GM19468 (cell line): Measurements from ENCODE around the gene RTN4R.
"Not testable (repeated sequence)": the region's sequence is repeated elsewhere in the genome, so short reads cannot be mapped to it uniquely, and the experiment has no call there.

Source experiments
- ATAC-seq: cut with Tn5 transposase; IDR thresholded peaks from one replicate; pipeline ENCODE4 v1.9.1; 2021; ENCODE audit warnings: mild to moderate bottlenecking, moderate library complexity, moderate number of reproducible peaks; ENCODE audit not compliant: unreplicated experiment; ENCODE audit errors: extremely low read depth

RTN4R gene

DNA sequence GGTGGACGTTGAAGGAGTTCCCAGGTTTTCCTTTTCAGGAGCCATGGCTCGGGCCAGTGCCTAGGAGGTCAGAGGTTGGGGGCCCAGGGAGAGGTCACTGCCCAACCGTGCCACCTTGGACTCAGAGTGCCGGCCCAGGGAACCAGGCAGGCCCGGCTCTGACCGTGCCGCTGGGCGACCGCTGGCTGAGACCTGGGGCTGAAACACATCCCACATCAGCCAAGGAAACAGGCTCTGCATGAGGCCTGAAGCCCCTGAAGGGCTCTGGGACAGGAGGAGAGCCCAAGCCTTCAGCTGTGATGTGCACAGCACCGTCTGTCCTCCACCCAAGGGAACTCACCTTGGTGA is 21.9 kb upstream of the RTN4R start:
- ATAC-seq: no peak

DNA sequence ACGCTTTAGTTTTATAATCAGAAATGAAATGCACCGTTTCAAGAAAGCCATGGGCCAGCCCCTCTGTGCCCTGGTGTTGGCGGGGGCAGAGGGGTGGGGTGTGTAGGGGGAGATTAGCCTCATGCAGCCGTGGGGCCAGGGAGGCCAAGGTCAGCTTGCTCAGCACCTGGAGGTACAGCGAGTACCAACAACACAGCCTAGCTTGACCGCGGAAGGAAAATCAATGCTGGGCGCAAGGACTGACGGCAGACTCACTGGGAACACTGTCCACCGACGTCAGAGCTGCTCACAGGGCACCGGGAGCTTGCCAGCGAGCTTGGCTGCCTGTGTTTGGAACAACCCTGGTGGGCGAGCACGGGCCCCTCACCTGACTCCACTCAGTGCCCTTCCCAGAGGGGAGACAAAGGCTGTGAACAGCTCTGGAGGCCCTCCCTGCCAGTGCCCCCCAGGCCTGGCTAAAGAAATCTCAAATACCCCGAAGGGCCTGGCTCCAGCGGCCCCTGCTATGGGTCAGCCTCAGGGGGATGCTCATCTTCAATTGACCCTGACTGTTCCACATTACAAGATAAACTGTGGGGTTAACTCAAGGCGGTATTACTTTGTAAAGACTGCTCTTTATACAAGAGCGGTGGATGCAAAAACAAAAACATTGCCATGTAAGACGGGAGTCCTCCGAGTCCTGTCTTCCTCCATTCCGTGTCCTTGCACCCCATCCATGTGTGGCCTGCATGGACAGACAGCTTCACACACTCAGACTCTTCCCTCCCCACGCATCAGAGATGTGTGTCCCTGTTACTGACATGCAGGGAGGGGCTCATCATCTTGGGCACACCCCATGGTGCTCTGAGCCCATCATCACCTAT is 21.3 kb upstream of the RTN4R start:
- not testable (repeated sequence) for ATAC-seq

DNA sequence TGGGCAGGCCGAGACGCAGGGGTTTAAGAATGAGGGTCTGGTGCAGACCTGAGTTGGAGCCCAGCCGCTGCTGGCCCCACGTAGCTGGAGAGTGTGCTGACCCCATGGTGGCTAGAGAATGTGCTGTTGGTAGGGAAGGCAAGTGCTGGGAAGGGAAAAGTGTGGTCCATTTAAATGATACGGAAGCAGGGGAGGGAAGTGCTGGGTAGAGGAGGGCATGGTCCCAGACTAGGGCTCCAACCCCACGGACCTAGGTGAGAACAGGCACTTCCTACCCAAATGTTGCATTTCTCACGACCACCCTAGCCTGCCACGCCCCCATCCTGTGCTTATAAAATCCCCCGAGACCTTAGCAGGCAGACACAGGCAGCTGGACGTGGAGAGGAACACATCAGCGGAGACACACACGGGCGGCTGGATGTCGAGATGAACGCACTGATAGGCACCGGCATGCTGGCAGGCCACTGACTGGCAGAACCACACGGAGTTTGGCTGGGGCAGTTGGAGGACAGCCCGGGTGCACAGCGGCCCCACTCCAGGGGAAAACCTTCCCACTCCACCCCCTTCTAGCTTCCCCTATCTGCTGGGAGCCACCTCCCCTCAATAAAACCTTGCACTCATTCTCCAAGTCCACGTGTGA is 18.8 kb upstream of the RTN4R start:
- not testable (repeated sequence) for ATAC-seq

DNA sequence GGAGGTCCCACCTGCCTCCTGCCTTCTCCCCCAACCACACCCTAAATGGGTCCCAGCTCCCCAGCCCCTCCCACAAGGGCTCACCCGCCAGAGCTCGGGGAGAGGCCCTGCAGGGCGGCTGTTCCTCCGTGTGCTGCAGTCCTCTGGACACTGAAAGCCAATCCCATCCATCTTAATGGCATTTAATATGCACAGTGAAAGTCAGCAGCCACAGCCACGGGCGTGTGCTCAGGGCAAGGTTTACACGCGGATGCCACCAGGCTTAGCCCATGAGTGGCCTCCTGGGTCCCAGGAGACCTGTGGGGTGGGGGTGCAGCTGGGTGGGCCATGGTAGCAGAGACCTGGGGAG is 18.2 kb upstream of the RTN4R start:
- not testable (repeated sequence) for ATAC-seq

DNA sequence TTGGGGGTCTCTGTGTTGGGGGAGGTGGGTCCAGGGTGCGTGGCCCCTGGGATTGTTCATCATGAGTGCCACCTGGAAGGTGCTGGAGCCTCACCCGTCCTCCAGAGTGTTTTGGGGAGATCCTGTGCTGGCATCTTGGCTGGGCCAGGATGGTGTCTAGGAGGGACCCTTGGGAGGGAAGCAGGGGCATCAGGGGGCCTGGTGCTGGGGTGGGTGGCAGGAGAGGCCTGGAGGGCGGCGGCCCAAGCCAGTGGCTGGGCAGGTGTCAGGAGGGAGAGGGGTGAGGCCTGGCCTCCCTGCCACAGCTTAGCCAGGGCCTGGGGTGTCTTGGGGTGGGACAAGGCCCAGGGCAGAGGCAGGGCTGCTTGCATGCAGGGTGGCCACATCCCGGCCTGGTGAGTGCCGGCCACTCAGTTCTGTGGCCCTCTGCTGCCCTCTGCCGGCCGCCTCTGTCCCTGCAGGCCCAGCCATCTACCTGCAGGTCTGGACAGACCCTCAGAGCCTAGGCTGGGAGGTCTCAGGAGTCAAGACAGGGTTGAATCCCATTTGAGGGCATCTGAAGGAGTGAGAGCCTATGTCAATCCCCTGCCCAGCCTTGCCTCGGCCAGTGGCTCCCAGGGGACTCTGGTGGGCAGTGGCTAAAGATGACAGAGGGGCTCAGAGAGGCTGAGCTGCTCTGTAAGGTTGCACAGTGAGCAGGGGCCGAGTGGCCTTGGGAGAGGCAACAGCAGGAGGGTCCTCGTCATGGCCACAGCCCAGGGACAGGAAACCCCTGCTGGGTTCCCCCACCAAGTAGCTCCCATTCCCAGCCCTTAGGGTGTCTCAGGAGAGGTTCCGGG is 17.6 kb upstream of the RTN4R start:
- not testable (repeated sequence) for ATAC-seq

DNA sequence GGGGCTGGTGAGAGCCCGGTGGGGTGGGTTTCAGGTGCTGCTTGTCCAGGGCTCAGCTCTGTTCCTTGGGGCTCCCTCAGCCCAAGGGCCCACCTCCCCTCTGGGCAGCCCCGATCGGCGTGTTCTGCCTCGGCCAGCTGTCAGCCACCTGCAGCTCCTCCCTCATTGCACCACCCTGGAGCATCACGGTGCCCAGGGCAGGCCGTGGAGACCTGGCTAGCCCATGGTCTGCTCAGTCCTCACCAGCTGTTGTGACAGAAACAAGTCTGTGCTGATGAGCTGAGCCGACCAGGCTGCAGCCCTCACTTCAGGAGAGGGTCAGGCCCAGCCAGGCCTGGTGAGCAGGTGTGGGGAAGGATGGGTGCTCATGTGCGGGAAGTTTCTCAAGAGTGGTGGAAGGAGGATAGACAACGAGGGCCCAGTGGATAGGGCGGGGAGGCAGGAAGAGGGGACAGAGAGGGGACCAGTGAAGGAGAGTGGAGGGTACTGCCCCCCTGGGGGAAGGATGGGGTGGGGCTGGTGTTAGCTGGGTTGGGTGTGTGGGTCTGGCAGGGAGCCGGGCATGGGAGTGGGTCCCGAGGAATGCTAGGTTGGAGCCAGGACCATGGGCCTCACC is 16.5 kb upstream of the RTN4R start:
- no peak for ATAC-seq

DNA sequence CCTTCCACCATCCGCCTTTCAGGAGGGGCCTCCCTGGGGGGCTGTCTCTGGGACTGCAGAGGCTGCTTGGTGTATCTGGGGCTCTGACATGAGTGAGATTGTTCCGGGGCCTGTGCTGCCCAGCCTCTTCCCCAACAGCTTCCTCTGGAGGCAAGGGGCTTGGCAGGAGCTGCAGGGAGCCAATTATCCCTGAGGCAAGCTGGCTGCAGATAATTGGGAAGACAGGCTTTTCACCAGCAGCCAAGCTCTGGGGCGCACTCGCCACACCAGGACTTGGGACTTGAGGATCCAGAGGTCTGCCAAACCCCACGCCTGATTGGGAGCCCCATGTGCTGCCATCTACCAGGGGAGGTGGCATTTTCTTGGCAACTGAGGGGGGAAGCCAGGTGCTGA is 15.6 kb upstream of the RTN4R start:
- ATAC-seq: no peak

DNA sequence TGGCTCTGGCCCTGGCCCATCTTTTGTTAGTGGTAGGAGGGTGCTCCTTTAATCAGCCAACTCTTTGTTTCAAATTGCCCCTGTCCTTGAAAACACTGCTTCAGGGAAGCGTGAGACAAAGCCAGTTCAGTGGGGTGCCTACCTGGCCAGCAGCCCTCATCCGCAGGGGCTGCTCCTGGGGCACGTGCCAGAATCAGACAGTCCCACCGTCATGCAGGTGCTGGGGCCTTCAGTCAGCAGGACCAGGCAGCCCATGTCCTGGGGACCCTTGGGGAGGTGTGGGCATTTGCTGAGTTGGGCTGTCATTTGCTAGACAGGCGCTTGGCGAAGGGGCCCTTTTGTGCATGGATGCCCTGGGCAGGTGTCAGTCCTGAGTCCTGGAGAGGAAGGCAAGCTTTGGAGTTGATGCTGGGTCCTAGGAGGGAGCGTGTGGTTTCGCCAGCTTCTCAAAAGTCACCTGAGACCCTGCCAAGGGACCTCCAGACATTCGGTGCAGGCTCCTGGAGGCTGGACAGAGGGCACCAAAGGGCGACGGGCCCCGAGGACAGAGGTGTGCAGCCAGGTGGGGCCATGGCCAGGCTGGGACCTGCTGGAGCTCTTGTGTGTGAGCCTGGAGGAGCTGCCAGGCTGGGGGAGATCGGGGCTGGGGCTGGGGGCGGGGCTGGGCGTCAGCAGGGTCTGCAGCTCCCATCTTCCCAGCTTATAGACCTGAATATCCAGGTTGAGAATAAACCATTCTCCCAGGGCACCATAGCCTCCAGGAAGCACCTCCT is 15.0 kb upstream of the RTN4R start:
- no peak for ATAC-seq

DNA sequence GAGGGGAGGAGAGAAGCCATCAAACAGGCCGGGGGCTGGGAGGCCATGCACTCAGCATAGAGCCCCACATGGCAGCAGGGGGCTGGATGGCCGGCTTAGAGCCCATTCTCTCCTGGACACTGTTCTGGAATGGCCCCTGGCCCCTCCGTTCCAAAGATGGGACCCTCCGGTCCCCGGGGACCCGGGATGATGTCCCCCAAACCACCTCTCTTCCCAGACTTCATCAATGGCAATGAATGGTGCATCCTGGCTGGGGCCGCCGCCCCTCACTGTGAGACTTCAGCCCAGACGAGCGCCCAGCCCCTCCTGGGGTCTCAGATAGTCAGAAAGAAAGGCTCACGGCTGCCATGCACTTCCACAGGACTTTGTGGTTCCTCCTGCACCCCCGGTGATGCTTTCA is 13.8 kb upstream of the RTN4R start:
- ATAC-seq: no peak

DNA sequence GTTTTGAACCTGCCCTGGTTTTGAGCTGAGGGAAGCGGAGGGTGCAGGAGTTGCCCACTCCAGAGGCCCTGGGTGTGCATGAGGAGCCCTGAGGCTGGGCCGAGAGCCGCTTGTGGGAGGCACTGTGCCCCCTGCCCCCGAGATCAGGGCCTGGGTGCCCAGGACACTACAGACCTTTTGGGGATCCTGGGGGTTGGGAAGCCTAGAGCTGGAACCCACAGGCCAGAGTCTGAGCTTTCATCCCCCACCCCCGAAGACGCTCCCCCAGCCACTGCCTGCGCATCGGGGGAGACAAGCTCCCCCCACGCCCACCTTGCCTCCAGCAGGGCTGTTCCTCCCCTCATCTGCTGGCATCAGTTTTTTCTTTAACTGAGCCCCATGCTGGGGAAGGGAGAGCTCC is 13.4 kb upstream of the RTN4R start:
- not testable (repeated sequence) for ATAC-seq

DNA sequence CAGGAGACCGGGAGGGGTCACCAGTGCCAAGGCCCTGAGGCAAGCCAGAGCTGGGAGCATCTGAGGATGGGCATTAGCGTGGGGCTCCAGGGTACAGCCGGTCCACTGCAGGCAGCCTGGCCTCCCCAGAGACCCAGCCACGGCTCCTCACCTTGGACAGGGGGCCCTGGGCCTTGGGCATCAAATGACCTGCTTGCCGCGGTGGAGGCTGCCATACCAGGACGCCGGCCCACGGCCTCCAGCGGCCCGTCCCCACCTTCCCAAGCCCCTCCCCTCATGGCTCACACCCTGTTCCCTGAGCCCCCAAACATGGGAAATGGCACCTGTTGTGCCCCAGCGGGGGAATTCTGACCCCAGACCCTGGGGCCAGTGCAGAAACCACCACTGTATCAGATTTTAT is 12.7 kb upstream of the RTN4R start:
- ATAC-seq: no peak

DNA sequence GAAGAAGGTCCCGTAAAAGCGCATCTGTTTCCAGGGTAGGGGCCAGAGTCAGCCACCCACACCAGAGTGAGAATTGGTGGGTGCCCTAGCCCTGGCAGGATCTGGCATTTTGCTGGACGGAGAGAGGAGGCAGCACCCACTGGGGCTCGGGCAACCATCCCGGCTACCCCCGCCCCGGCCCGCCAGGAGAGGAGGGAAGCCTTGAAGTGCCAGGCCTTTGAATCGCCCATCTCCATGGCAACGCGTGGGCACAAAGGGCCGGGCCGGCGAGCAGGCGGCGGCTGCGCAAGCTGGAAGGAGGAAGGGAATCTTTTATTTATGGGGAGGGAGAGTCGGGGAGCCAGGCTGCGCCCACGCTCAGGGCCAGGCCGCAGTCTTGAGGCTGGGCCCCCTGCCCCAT is 12.0 kb upstream of the RTN4R start:
- not testable (repeated sequence) for ATAC-seq

DNA sequence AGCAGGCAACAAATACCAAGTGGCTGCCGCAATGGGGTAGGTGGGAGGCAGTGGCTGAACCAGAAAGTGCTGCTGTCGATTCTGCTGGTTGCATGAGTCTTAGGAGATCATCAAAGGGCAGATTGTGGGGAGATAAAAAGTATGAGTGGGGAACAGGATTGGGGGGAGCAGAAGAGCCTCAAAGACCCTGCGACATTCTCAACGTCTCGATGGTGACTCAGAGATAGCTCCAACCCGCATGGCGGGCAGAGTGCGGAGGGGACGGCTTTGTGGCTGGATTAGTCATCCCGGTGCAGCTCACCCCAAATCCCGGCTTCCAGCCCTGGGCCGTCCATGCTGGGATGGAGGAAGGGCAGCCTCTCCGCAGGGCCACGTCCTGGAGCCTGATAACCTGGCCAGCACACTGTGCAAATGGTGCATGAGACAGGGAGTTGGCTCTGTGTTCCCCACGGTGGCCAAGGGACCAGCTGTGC is 11.6 kb upstream of the RTN4R start:
- no peak for ATAC-seq

DNA sequence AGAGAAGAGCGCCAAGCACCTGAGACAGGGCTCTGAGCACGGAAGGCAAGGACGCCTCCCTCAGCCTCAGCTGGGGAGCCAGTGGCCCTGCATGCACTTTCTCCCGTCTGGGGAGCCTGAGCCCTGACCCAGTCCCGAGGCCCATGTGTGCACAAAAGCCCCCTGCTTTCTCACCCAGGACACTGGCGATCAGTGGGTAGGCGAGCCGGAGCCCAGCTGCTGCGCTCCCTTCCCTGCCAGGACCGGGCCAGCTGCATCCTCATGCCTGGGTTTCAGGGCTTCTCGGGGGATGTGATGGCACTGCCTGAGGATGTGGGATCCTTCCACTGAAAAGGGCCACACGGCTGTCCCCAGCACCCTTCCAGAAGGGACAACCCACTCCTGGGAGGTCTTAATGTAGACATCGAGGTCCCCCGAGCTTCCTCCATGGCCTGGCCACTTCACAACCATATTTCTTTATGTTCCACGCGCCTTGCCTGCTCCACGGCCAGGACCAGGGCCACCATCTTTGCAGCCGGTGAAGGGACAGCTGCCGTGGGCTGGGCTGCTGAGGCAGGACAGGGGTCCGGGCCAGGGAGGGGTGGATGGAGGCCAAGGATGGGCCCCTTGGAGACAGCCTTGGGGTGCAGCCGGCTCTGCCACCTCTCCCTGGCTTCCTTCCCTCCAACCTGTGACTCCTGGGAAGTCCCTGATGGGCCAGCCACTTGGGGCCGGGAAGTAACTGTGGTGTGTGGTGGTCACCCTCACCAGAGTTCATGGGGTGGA is 10.8 kb upstream of the RTN4R start:
- not testable (repeated sequence) for ATAC-seq

DNA sequence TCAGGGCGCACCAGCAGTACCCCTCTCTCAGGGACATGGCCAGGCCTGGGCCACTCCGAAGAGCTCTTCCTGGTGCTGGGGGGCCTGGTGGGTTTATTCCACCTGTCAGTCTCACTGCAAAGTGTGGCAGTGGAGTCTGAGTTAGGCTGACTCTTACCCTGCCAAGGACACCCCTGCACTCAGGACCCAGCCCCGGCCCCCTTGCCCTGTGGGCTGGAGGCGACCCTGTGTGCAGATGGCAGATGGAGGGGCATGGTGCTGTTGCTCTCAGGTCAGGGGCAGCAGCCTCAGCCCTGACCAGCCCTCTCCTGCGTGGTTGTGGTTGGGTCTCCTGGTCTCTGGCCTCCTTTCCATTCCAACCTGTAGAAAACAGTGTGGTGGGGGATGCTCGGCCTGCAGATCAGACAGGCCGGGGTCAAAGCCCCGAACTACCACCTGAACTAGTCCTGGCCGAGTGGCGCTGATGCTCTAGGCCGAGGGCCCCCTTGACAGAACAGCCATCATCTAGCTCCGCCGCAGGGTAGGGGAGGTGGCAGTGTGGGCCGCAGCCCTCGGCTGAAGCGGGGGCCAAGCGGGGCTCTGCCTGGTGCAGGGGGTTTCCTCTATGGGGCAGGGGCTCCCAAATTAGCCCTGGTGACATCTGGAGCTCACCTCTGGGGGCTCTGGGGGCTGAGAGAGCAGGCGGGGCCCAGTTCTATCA is 10.0 kb upstream of the RTN4R start:
- ATAC-seq: not testable (repeated sequence)

DNA sequence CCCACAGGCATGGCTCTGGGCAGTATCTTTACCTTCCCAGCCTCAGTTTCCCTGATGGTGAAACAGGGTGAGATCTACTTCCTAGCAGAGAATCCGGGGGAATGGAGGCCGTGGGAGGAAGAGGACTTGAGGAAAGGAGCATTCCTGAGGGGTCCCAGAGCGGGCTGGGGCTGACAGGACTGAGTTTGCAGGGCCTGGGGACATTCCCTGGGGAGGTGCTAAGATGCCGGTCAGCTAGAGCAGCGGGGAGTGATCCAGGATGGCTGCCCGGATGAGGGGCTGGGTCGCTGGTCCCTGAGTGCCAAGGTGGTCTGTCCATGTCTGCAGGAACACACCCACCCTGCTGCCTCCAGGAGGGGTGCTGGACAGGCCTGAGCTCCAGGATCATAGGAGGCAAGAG is 8.3 kb upstream of the RTN4R start:
- no peak for ATAC-seq

DNA sequence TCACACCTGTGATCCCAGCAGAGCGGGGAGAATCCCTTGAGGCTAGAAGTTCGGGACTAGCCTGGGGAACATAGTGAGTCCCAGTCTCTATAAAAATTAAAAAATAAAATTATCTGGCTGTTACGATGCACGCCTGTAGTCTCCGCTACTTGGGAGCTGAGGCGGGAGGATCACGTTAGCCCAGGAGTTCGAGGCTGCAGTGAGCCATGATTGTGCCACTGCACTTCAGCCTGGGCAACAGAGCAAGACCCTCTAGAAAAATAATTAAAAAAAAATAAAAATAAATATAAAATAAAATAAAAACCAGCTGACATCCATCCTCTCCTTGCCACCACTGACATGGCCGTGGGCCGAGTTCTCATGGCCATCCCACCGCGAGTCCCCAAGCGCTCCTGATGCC is 7.7 kb upstream of the RTN4R start:
- ATAC-seq: no peak

DNA sequence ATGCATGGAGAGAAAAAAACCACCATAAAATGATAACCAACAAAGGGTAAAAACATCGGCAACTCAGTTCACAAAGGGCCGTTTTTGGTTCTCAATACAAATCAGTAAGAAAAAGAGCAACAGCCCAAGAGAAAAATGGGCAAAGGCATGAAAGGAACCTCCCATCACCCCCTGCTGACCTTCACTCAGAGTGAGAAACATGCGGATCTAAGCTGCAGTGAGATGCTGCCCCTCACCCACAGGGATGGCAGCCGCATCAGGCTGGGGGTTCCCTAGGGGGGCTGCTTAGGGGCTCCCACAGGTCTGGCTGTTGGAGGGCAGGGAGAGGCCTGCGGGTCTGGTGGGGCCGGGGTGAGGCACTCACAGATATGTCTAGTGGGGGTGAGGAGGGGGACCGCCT is 7.2 kb upstream of the RTN4R start:
- ATAC-seq: not testable (repeated sequence)
